H1 (cell line): ENCODE results near the gene SELENOO. TPM values are rescaled to one million over a fixed set of nuclear protein-coding genes. Genes with fewer than 3 reads are reported as not detected.

ENCODE experiments used
- CTCF ChIA-PET: fragments of 300-600 bp; sonication (Branson Sonifier 250); formaldehyde crosslinking; loops from one replicate; lab custom pipeline; 2021; ENCODE audit not compliant: partially characterized antibody; lab: Charles Lee
- POLR2A ChIA-PET: fragments of 300-600 bp; sonication (Branson Sonifier 250); formaldehyde crosslinking; loops from one replicate; lab custom pipeline; 2021; ENCODE audit warnings: inconsistent platforms; ENCODE audit not compliant: partially characterized antibody; lab: Charles Lee
- DNase-seq, 2 experiments: peaks; one replicate each; pipeline versions ENCODE4 v3.0.0 to v3.0.0-alpha.2; 2010 to 2022; ENCODE audit warnings: low spot score in 2 of 2, low read depth in 1 of 2, mixed read lengths in 1 of 2
- FAIRE-seq: peaks from 2 replicates; lab custom pipeline; 2011; peaks lifted over from hg19 to GRCh38; lab: Jason Lieb, UNC
- H2AFZ ChIP-seq: 2 replicates; pipeline ENCODE4 v1.8.1; 2012; ENCODE audit warnings: low read length, inconsistent platforms
- H2AK5ac ChIP-seq: 2 replicates; pipeline ENCODE4 v1.6.1; 2013; ENCODE audit warnings: low read depth, low read length
- H2BK120ac ChIP-seq: replicated peaks from 2 replicates; pipeline ENCODE3; 2013; ENCODE audit warnings: low read depth, low read length, inconsistent platforms
- H2BK12ac ChIP-seq: 2 replicates; pipeline ENCODE4 v1.6.1; 2013; ENCODE audit warnings: low read depth, low read length
- H2BK15ac ChIP-seq: 2 replicates; pipeline ENCODE4 v1.6.1; 2013; ENCODE audit warnings: low read length
- H2BK20ac ChIP-seq: 2 replicates; pipeline ENCODE4 v1.6.1; 2013; ENCODE audit warnings: low read length
- H2BK5ac ChIP-seq: 2 replicates; pipeline ENCODE4 v1.6.1; 2013; ENCODE audit warnings: low read depth, low read length
- H3K14ac ChIP-seq: 2 replicates; pipeline ENCODE4 v1.6.1; 2013; ENCODE audit warnings: inconsistent platforms; ENCODE audit not compliant: insufficient read length
- H3K18ac ChIP-seq: 2 replicates; pipeline ENCODE4 v1.6.1; 2013; ENCODE audit warnings: low read length; ENCODE audit errors: extremely low read depth
- H3K23ac ChIP-seq: 2 replicates; pipeline ENCODE4 v1.6.1; 2013; ENCODE audit warnings: inconsistent platforms; ENCODE audit not compliant: insufficient read length
- H3K23me2 ChIP-seq: 2 replicates; pipeline ENCODE4 v1.6.1; 2013; ENCODE audit warnings: low read depth, low read length
- H3K27ac ChIP-seq: 2 replicates; pipeline ENCODE4 v1.6.1; 2011; ENCODE audit warnings: low read depth, low read length, inconsistent platforms
- H3K27me3 ChIP-seq, 4 experiments: replicated peaks in 1 of 4; 1 replicate in 1 of 4; 2 replicates in 3 of 4; pipeline versions ENCODE4 v1.6.1 to v1.8.1; 2011 to 2013; ENCODE audit warnings: low read length in 3 of 4, mild to moderate bottlenecking in 3 of 4, inconsistent platforms in 2 of 4, mixed read lengths in 2 of 4, moderate library complexity in 1 of 4; ENCODE audit not compliant: control insufficient read depth in 3 of 4, insufficient read depth in 3 of 4; ENCODE audit errors: extremely low read depth in 1 of 4
- H3K36me3 ChIP-seq, 4 experiments: 2 replicates each; pipeline versions ENCODE4 v1.6.1 to v1.8.1; 2011 to 2013; ENCODE audit warnings: mild to moderate bottlenecking in 4 of 4, low read length in 3 of 4, moderate library complexity in 2 of 4, control low read depth in 1 of 4, inconsistent platforms in 1 of 4; ENCODE audit not compliant: insufficient read depth in 4 of 4, control insufficient read depth in 2 of 4
- H3K4ac ChIP-seq: replicated peaks from 2 replicates; pipeline ENCODE3; 2013; ENCODE audit warnings: low read length, low read depth, mixed read lengths, inconsistent platforms; ENCODE audit not compliant: insufficient read length
- H3K4me1 ChIP-seq, 4 experiments: replicated peaks in 1 of 4; 1 replicate in 1 of 4; 2 replicates in 3 of 4; pipeline versions ENCODE4 v1.6.1 to v1.8.1; 2011 to 2013; ENCODE audit warnings: low read length in 3 of 4, inconsistent platforms in 2 of 4, mixed read lengths in 1 of 4; ENCODE audit not compliant: insufficient read depth in 4 of 4, control insufficient read depth in 3 of 4
- H3K4me2 ChIP-seq, 2 experiments: 2 replicates each; pipeline versions ENCODE4 v1.6.1 to v1.8.1; 2011 to 2013; ENCODE audit warnings: low read depth in 2 of 2, low read length in 2 of 2, control low read depth in 1 of 2, inconsistent platforms in 1 of 2, mild to moderate bottlenecking in 1 of 2; ENCODE audit not compliant: insufficient read depth in 1 of 2
- H3K4me3 ChIP-seq, 4 experiments: fragments of 200-600, 300-600 bp in 1 of 4; sonication (generic), shearing (Covaris generic), sonication (Bioruptor Twin) in 1 of 4; 2 replicates each; pipeline versions ENCODE4 v1.5.1 to v1.8.1; 2011 to 2016; ENCODE audit warnings: low read length in 4 of 4, low read depth in 3 of 4, control low read depth in 2 of 4, inconsistent platforms in 2 of 4, mild to moderate bottlenecking in 2 of 4, mixed read lengths in 1 of 4, moderate library complexity in 1 of 4; ENCODE audit not compliant: insufficient read depth in 2 of 4; ENCODE audit errors: extremely low read depth in 1 of 4
- H3K56ac ChIP-seq: replicated peaks from 2 replicates; pipeline ENCODE3; 2013; ENCODE audit warnings: low read depth, mild to moderate bottlenecking, mixed read lengths, low read length, inconsistent platforms; ENCODE audit not compliant: insufficient read length
- H3K79me1 ChIP-seq: 2 replicates; pipeline ENCODE4 v1.6.1; 2013; ENCODE audit warnings: low read depth, low read length, control low read depth
- H3K79me2 ChIP-seq, 2 experiments: 2 replicates each; pipeline versions ENCODE4 v1.6.1 to v1.8.1; 2012 to 2013; ENCODE audit warnings: low read length in 2 of 2, mild to moderate bottlenecking in 2 of 2, inconsistent platforms in 1 of 2; ENCODE audit not compliant: insufficient read depth in 2 of 2, control insufficient read depth in 1 of 2
- H3K9ac ChIP-seq, 4 experiments: replicated peaks in 1 of 4; 1 replicate in 1 of 4; 2 replicates in 3 of 4; pipeline versions ENCODE4 v1.6.1 to v1.8.1; 2011 to 2013; ENCODE audit warnings: low read depth in 3 of 4, low read length in 3 of 4, control low read depth in 2 of 4, mild to moderate bottlenecking in 2 of 4, moderate library complexity in 2 of 4, inconsistent platforms in 1 of 4; ENCODE audit errors: extremely low read depth in 1 of 4
- H3K9me3 ChIP-seq, 2 experiments: 2 replicates each; pipeline versions ENCODE4 v1.6.1 to v1.8.1; 2012 to 2013; ENCODE audit warnings: mild to moderate bottlenecking in 2 of 2, moderate library complexity in 2 of 2, control low read depth in 1 of 2, inconsistent platforms in 1 of 2, low read depth in 1 of 2, low read length in 1 of 2, mixed read lengths in 1 of 2; ENCODE audit not compliant: insufficient read depth in 2 of 2
- H4K20me1 ChIP-seq, 2 experiments: replicated peaks in 1 of 2; 2 replicates each; pipeline versions ENCODE3 to v1.8.1; 2011 to 2013; ENCODE audit warnings: inconsistent platforms in 2 of 2, low read length in 2 of 2, mild to moderate bottlenecking in 1 of 2; ENCODE audit not compliant: insufficient read depth in 2 of 2, control insufficient read depth in 1 of 2
- H4K5ac ChIP-seq: 2 replicates; pipeline ENCODE4 v1.6.1; 2013; ENCODE audit warnings: low read length, low read depth, mixed read lengths, inconsistent platforms; ENCODE audit not compliant: insufficient read length
- H4K8ac ChIP-seq: 2 replicates; pipeline ENCODE4 v1.8.0; 2013; ENCODE audit warnings: mild to moderate bottlenecking, moderate library complexity, low read length, inconsistent platforms; ENCODE audit not compliant: insufficient read depth; ENCODE audit errors: extremely low read depth
- H4K91ac ChIP-seq: replicated peaks from 2 replicates; pipeline ENCODE3; 2013; ENCODE audit warnings: low read length, mixed read lengths, inconsistent platforms; ENCODE audit not compliant: insufficient read length
- BACH1 ChIP-seq: IDR thresholded peaks from 2 replicates; pipeline ENCODE4 v1.6.1; 2012; ENCODE audit warnings: low read length, improper control_type of control experiment
- CREB1 ChIP-seq: IDR thresholded peaks from 2 replicates; pipeline ENCODE4 v1.6.1; 2012; ENCODE audit warnings: inconsistent platforms
- FOSL1 ChIP-seq: IDR thresholded peaks from 2 replicates; pipeline ENCODE4 v1.6.1; 2011; ENCODE audit warnings: mild to moderate bottlenecking, low read depth, low read length, moderate library complexity; ENCODE audit not compliant: insufficient read depth
- JUND ChIP-seq: IDR thresholded peaks from 2 replicates; pipeline ENCODE4 v1.6.1; 2011; ENCODE audit warnings: mild to moderate bottlenecking, improper control_type of control experiment, low read length
- POLR2AphosphoS5 ChIP-seq: IDR thresholded peaks from 2 replicates; pipeline ENCODE4 v1.6.1; 2011; ENCODE audit warnings: low read depth, low read length
- RBBP5 ChIP-seq: IDR thresholded peaks from 2 replicates; pipeline ENCODE4 v1.7.1; 2012; ENCODE audit warnings: low read depth, mild to moderate bottlenecking, inconsistent platforms, low read length, moderate library complexity, borderline replicate concordance
- SRF ChIP-seq: IDR thresholded peaks from 2 replicates; pipeline ENCODE4 v1.6.1; 2011; ENCODE audit warnings: mild to moderate bottlenecking, low read depth, low read length, moderate library complexity
- WGBS, 2 experiments: shearing (Covaris generic) in 1 of 2; methylation state at CpG; one replicate each; pipeline versions ENCODE4 v1.1.6 to v1.1.7; 2013 to 2015; ENCODE audit warnings: low lambda C conversion rate in 2 of 2, mixed read lengths in 2 of 2, inconsistent platforms in 1 of 2, low coverage in 1 of 2, missing lambda C conversion rate in 1 of 2; ENCODE audit not compliant: insufficient replicate concordance in 2 of 2, insufficient coverage in 1 of 2, insufficient read length in 1 of 2; ENCODE audit errors: extremely low coverage in 1 of 2, missing lambda C conversion rate in 1 of 2; 5-methylcytosine and 5-hydroxymethylcytosine counted together
- long read RNA-seq, 2 experiments: library from RNA in 1 of 2; library from capped mRNA in 1 of 2; stranded (forward); transcript quantifications; one replicate each; pipeline ENCODE4 v2.0.0, GENCODE V29; 2021; ENCODE audit warnings: inconsistent platforms in 1 of 2
- polyA minus RNA-seq, 3 experiments: library from RNA; depleted of rRNA, polyadenylated mRNA; stranded (reverse); fragments of >200 nt; gene quantifications; 1 replicate in 2 of 3; 2 replicates in 1 of 3; pipeline ENCODE4 v1.2.3, GENCODE V29; 2011
- polyA plus RNA-seq, 7 experiments: library from polyadenylated mRNA; depleted of rRNA in 3 of 7; stranded (reverse) in 5 of 7; unstranded in 2 of 7; fragments of >200 nt in 5 of 7; fragments of 200-250 nt in 2 of 7; gene quantifications; 1 replicate in 5 of 7; 2 replicates in 1 of 7; 4 replicates in 1 of 7; pipeline versions ENCODE4 v1.2.1 to v1.2.3, GENCODE V29; 2011 to 2013; ENCODE audit warnings: missing spikeins in 2 of 7, mixed read lengths in 2 of 7
- total RNA-seq: library from RNA; stranded (reverse); fragmentation: NEBNext Ultra II Directional; extraction: Animal tissue kit (Norgen Biotek cat#: 25700); gene quantifications from 2 replicates; pipeline ENCODE4 v1.2.1, GENCODE V29; 2021

The SELENOO gene, protein sequence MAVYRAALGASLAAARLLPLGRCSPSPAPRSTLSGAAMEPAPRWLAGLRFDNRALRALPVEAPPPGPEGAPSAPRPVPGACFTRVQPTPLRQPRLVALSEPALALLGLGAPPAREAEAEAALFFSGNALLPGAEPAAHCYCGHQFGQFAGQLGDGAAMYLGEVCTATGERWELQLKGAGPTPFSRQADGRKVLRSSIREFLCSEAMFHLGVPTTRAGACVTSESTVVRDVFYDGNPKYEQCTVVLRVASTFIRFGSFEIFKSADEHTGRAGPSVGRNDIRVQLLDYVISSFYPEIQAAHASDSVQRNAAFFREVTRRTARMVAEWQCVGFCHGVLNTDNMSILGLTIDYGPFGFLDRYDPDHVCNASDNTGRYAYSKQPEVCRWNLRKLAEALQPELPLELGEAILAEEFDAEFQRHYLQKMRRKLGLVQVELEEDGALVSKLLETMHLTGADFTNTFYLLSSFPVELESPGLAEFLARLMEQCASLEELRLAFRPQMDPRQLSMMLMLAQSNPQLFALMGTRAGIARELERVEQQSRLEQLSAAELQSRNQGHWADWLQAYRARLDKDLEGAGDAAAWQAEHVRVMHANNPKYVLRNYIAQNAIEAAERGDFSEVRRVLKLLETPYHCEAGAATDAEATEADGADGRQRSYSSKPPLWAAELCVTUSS
- total RNA-seq (16.8 and 18.6 TPM in 2 replicates), polyA plus RNA-seq (2011; rRNA removed) (25.1 and 34.1 TPM in 2 replicates), polyA minus RNA-seq (2011; rRNA and poly(A)+ RNA removed) (6.4 and 7.1 TPM in 2 replicates)
- polyA plus RNA-seq (2011; cell fraction: cytosol; rRNA removed): 30.9 TPM
- polyA plus RNA-seq (2011; cell fraction: nucleus; rRNA removed): 69.8 TPM
- polyA plus RNA-seq (2012, experiment 1 of 2): 12.9 to 24.6 TPM (median 20.6 TPM) in 4 replicates
- polyA plus RNA-seq (2012, experiment 2 of 2): 13.2 TPM
- polyA plus RNA-seq (2013, experiment 1 of 2): 16.6 TPM
- 14.1 TPM for polyA plus RNA-seq (2013, experiment 2 of 2)
- polyA minus RNA-seq (2011; cell fraction: cytosol; rRNA and poly(A)+ RNA removed): 6.4 TPM
- polyA minus RNA-seq (2011; cell fraction: nucleus; rRNA and poly(A)+ RNA removed): 9.8 TPM
- long read RNA-seq, experiment 1, partial matches to known transcripts: 7 of 11 reads
- long read RNA-seq, experiment 1, other reads (novel, unspliced or antisense): 1 of 11 reads
- long read RNA-seq, experiment 2: 0 reads

DNA sequence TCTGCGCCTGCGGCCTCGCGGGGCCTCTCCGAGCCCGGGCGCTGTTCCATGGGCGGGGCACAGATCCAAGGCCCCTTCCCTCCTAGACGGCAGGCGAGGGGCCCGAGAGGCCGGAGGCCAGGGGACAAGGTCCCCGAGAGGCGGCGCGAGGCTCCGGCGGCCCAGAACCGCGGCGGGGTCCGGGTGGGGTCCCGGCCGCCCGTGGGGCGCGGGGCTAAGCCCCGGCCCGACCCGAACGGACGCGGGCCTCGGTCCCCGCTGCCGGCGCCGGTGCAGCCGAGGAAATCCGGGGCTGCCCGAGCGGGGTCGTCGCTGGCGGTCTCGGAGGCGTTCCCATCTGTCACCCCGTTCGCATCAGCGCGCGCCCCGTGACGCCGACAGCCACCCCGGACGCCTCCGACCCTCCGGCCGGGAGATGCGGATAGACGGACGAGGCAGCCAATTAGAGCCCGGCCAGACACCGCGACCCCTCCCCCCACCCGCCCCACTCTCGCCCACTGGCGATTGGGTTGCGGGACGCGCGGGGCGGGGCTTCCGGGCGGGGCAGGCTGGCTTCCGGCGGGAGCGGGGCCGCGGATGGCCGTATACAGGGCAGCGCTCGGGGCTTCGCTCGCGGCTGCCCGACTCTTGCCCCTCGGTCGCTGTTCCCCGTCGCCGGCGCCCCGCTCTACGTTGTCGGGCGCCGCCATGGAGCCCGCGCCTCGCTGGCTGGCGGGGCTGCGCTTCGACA is at the start of gene SELENOO:
Gene SELENOO (plus strand): TSS at position 551 of the 730 bp plus-strand sequence. CDS start 26 bp downstream, at position 577.
- no peaks in the 10 kb centered on the region for H3K27me3 ChIP-seq
- H3K56ac ChIP-seq: peak within 1 kb of the TSS; percentile 5
- no peak within 1 kb of the TSS for H4K5ac ChIP-seq
- H3K23me2 ChIP-seq: peaks cover 13% of the 10 kb centered on the region; the same call in 1 of the 2 replicates
- peak within 1 kb of the TSS; percentile 34 to 93 (median 63) for H3K9ac ChIP-seq
- H3K4me1 ChIP-seq: peaks cover 0 to 7% (median 5%) of the 10 kb centered on the region in 4 experiments; a peak in 6 of 7 replicates
- no peaks in the 10 kb centered on the region; the same call in 1 of the 2 replicates for H3K79me1 ChIP-seq
- H2AK5ac ChIP-seq: no peak within 1 kb of the TSS
- peaks cover 0 to 11% of the 10 kb centered on the region in 2 experiments; a peak in 1 of 4 replicates for H3K79me2 ChIP-seq
- H4K8ac ChIP-seq: peak within 1 kb of the TSS; percentile 63
- 1% methylated on average over 34 of the region's 105 CpGs; no CpG with 5 or more reads in 1 of the 2 experiments for WGBS, 2 experiments
- H4K20me1 ChIP-seq: peaks cover 0 to 16% of the 10 kb centered on the region in 2 experiments
- H3K4me3 ChIP-seq: peak within 1 kb of the TSS; percentile 41 to 69 (median 64)
- H2AFZ ChIP-seq: peak within 1 kb of the TSS; percentile 36; the same call in 1 of the 2 replicates
- CTCF ChIA-PET: interaction anchor here (0.6 to 0.9 kb wide), 2 partner anchors 23 to 345 kb away, joined by 3 read pairs; partner anchors contain the start of gene KLHDC7B
- H3K9me3 ChIP-seq: no peaks in the 10 kb centered on the region
- FAIRE-seq (no peak), DNase-seq (peak; percentile 47 to 85)
- H3K4me2 ChIP-seq: peak within 1 kb of the TSS; percentile 84 to 98
- H3K4ac ChIP-seq: peak within 1 kb of the TSS; percentile 21
- H4K91ac ChIP-seq: no peak within 1 kb of the TSS
- POLR2A ChIA-PET: interaction anchor here (1.5 kb wide), 1 partner anchor 44 kb away, joined by 5 read pairs; the partner anchor contains the start of gene TUBGCP6
- peak within 1 kb of the TSS; percentile 24; the same call in 1 of the 2 replicates for H2BK5ac ChIP-seq
- peak within 1 kb of the TSS; percentile 83 for H3K18ac ChIP-seq
- no peak within 1 kb of the TSS for H3K14ac ChIP-seq
- no peak within 1 kb of the TSS for H3K23ac ChIP-seq
- no peak within 1 kb of the TSS for H2BK12ac ChIP-seq
- H2BK120ac ChIP-seq: no peak within 1 kb of the TSS
- no peak within 1 kb of the TSS for H2BK15ac ChIP-seq
- peaks cover 2 to 24% (median 8%) of the 10 kb centered on the region in 4 experiments; a peak in 6 of 8 replicates for H3K36me3 ChIP-seq
- no peak within 1 kb of the TSS for H2BK20ac ChIP-seq
- no peak within 1 kb of the TSS for H3K27ac ChIP-seq
- TF ChIP-seq FOSL1: no peak
- TF ChIP-seq BACH1: no peak
- TF ChIP-seq CREB1: peak; percentile 50
- no peak for TF ChIP-seq JUND
- TF ChIP-seq SRF: no peak
- no peak for TF ChIP-seq POLR2AphosphoS5
- TF ChIP-seq RBBP5: no peak
